NCI-H2227 treated with DMSO at 0.1 percent for 48 hours (cell line): Measurements from ENCODE around the gene FGF3.

Source experiments
- DNase-seq: peaks from one replicate; lab custom pipeline; 2025; lab: John Stamatoyannopoulos, UW

FGF3 gene

DNA sequence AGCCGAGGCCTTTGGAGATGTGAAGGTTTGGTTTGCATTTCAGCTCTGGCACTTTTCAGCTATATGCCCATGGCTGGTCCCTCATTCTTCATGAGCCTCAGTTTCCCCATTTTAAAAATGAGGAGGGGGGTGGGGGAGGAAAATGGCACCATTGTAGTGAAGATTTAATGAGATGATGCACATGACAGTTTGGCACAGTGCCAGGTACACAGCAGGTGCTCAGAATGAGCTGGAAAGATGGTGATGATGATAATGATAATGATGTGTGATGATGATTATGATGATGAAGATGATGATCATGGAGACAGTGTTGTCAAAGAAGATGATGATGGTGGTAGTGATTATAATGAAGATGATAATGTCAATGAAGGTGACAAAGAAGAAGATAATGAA lies 24.3 kb upstream of the FGF3 start:
- DNase-seq = no peak

DNA sequence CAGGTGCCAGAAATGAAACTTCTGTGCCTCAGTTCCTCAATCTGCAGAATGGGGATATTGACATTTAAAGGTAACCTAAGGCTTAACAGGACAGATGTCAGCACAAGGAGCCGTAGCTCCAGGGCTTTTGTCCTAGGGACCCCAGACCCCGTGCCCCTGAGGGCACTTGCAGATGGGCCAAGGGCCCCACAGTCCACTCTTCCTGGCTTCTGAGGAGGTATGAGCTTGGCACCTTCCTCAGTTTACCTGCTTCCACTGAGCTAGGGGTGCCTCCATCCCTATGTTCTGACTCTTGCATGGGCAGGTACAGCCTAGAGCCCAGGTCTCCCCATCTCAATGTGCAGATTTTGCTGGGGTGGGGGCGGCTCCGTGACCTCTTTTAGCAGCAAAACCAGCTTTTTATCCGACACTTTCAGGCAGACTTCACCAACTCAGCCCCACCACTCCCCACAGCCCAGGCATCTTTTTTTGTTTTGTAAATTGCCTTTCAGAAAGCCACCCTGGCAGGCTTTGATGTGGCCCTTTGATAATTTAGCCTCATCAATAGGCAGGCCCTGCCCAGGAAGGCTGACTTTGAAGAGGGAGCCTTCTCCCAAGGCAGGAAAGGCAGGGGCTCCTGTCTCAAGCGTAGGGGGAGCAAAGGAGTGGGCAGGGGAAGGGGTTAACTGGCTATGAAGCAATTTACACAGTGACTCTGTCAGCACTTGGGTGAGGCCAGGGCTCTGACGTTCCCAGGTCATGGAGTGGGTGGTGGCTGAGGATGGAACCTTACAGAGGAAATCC lies 23.7 kb upstream of the FGF3 start:
- DNase-seq = no peak

DNA sequence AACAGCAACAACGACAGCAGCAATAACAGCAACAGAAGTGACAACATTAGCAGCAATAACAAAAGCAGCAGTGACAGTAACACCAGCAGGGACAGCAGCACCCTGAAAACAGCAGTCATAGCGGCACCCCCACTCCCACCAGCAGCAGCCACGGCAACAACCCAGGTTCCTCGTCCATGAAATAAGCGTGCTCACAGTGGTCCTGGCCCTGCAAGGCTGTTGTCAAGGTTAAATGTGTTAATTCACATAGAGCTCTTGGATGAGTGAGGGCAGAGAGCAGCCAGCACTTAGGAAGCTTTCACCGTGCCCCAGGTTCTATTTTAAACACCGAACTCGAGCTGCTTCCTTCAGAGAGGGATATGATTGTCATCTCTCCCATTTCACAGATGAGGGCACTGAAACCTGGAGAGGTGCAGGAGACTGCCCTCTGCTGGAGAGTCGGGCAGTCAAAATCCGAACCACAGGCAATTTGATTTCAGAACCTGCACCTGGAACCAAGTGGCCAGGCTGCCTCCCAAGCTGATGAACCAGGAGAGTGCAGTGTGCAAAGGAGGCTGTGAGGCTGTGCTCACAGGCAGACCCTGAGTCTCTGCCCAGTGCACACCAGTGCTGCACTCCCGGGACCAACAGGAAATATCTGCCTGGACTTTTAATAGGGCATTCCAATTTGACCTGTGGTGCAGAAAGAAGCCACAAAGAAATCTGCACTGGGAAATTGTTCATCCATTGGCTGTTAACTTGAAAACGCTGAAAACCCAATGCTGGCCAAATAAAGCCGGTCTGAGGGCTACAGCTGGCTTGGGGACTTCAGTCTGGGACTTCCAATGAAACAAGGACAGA lies 22.9 kb upstream of the FGF3 start:
- no peak for DNase-seq

DNA sequence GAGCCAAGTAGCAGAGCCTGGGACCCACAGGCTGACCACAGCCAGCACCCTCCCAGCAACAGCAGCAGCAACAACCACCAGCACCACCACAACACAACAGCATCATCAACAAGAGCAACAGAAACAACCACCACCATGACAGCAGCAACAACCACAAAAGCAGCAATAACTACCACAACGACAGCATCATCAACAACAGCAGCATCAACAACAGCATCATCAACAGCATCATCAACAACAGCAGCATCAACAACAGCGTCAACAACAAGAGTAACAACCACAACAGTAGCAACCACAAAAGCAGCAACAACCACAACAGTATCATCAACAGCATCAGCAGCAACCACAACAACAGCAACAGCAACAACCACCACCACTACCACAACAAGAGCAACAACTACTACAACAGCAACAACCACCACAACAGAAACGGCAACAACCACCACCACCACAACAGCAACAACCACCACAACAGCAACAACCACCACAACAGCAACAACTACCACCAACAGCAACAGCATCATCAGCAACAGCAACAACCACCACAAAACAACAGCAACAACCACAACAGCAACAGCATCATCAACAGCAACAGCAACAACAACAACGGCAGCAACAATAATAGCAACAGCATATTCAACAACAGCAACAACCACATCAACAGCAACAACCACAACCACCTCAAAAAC lies 22.1 kb upstream of the FGF3 start:
- DNase-seq = no peak

- no peak for DNase-seq
Measured at GRCh38 chr11:69840371-69841169, 21.4 kb upstream of the FGF3 start.

DNA sequence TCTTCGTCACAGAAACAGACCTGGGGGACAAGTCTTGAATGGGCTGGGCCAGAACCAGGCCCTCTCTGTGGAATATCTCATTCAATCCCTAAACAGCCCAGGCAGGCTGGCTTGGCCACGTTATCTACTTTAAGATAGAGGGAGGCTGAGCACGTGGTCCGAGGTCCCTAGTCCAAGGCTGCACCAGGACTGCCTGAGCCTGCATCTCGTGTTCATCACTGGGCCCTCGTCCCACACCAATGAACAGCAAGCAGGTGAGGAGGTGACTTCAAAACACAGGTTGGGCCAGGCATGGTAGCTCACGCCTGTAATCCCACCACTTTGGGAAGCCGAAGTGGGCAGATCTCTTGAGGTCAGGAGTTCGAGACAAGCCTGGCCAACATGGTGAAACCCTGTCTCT lies 20.3 kb upstream of the FGF3 start:
- DNase-seq = no peak

GRCh38 chr11:69837791-69838190 lies 18.6 kb upstream of the FGF3 start:
- no peak for DNase-seq

DNA sequence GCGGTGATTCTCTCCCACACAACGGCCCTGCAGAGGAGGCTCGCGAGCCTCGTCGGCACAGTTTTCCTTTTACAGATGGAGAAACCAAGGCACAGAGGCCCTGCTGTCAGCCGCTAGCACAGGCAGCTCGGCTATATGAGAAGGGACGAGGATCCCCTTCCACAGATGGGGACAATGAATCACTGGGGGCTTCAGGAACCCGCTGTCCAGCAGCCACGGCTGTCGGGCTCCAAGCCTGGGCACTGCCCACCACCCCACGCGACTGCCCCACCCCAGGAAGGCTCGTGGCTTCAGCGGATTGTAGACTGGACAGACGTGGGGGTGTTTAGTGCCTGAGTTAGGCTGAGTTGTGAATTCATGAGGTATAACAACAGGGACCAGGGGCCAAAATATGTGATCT lies 17.2 kb upstream of the FGF3 start:
- no peak for DNase-seq

DNA sequence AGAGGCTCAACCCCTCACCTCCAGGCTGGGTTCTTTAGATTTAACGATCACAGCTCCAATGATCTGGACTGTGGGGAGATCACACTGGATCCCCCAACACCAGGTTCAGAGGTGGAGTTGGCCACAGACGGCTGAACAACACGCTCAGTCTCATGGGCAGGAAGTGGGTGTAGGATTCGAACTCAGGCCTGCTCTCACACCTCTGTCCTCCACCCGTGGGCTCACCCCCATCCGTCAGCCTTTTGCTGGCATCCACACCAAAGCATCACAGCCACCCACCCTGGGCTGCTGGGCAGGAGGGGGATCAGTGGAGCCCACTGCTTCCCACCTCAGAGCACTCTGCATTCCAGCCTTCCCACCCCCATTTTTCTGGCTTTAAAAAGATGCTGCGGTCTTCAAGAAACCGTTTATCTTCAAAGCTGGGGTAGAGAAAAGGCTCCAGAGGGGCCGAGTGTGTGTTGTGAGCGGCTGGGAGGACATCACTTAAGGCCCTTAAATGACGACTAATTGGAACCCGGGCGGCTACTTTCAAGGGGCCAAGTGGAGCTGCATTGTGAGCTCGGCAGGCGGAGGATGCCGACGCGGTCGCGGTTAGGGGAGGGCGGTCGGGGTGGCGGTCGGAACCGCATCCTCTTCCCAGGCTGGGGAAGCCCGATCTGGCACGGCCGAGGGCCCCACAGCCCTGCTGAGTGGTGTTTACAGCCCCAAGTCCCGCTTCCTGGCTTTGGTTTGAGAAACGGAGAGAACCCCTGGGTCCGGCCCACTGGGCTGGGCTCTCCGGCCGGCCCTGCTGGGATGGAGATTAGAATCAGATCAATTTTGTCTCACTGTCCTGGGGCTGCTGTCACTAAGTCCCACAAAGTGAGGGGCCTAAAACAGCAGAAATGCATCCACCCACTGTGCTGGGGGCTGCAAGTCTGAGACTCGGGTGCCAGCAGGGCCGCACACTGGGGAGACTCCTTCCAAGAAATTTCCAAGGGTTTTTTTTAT lies 15.9 kb upstream of the FGF3 start:
- DNase-seq = peak; percentile 9

GRCh38 chr11:69834251-69834650 lies 15.0 kb upstream of the FGF3 start:
- no peak for DNase-seq

GRCh38 chr11:69832561-69833413 lies 13.6 kb upstream of the FGF3 start:
- DNase-seq = no peak

GRCh38 chr11:69831985-69832384 lies 12.8 kb upstream of the FGF3 start:
- DNase-seq = no peak

DNA sequence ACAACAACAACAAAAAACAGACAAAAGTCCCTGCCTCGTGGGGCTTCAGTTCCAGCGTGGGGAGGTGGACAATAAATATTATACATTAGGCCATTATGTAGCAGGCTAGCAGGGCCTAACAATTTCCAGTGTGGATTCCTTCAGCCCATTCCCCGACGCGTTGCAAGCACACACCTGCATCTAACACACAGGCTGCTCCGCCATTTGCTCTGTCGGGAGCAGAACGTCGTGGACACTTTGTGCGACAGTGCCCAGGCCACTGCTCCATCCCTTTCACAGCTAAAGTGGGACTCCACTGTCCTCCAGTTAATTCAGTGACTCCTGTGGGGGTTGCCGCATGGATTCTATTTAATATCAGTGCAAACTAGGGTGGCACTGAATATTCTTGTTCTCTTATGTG lies 10.9 kb upstream of the FGF3 start:
- no peak for DNase-seq

DNA sequence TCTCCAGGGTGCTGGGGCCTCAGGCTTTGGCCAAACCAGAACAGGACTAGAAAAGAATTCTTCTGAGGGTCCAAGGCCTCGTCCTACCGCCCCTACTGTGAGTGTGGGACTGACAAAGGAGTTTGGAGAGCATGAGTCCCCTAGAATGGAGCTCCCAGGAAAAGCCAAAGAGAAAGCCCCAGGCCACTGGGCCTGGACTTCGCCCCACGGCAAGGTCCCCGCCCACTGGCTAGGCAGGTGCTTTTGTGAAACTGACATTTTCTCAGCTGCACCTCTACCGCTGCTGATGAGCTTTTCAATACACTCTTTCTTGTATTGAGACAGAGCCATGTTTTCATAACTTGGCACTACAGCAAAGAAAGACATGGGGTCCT lies 9.7 kb upstream of the FGF3 start:
- DNase-seq = no peak

DNA sequence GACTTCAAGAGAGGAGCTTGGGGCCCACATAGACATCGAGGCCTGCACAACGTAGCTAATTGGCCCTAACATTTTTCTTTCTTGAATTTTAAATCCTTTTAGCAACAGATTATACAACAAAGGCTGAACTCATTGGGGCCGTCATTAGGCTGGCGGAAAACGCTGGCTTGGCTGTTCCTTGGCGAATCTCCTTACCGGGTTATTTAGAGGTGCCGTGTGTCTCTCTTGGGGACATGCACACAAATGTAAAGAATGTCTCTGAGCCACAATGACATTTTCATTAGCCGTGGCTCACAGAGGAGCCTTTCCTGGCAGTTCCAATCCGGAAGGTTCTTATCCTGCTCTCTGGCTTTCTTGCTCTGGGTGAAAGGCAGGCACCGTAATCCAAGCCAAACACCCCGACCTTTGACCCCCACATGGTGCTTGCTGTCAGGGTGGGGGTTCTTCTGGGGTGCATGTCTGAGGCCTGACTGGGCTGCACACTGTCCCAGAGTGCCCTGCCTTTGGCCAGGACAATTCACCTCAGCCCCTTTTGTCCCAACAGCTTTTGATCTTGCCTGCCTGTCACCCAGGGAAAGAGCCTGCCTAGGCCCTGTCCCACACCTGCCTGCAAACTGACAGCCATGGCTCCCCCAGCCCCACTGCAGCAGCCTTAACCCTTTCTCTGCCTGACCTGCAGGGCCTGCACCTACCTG lies 9.2 kb upstream of the FGF3 start:
- DNase-seq = no peak

DNA sequence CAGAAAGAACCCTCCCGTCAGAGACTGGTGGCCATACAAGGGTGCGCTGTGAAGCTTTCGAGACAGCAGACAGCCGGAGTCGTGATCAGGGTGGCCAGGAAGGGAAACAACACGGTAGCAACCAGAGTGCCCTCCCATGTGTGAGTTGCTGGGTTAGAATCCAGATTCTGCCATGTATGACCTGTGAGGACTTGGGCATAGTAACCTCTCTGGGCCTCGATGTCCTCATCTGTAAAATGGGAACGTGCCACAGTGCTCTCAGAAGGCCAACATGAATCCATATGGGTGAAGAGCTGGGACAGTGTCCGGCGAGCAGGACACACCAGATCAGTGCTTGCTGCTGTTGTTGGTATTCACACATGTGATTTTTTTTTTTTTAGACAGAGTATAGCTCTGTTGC lies 7.6 kb upstream of the FGF3 start:
- DNase-seq = no peak

- no peak for DNase-seq
Measured at GRCh38 chr11:69825941-69826340, 6.7 kb upstream of the FGF3 start.

DNA sequence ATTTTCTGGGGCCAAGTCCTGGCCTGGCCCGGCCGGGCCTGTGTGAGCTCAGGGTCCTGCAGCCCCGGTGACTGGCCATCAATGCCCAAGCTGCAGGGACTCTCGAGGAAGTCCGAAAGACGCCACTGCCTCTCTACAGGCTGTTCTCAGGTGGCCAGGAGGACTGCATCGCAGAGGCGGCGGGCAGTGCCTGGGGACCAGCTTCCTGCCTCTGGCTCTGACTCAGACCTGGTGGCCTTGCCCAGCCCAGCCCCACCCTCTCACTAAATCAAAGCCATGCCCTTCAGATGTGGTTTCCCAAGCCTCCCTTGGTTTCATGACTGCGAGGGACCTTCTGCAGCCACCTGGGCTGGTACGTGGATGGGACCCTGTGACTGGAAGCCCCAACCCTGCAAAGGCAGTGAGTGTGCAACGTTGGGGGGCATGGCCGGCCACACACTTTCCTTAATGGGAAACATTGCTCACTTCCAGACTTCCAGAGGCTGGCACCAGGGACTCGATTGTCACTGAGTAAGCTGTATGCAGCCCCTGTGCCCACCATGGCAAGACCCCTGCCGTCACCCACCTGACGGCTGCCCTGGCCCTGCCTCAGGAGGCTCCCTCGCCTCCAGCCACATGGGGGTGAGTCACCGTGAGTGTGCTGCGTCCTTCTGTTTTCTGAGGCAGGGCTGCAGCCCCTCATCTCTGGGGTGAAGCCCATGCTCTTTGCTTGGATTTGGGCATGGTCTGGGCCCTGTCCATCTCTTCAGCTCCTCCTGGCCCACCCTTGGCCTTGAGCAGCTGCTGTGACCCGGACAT lies 6.0 kb upstream of the FGF3 start:
- no peak for DNase-seq
